ENCODE data around the gene NTMT2.

NTMT2 gene

GRCh38 chr1:170214117-170215032 lies 68.6 kb downstream of the NTMT2 start:
- no peak for DNase-seq

GRCh38 chr1:170215072-170215885 lies 69.5 kb downstream of the NTMT2 start:
- DNase-seq, result no peak

DNA sequence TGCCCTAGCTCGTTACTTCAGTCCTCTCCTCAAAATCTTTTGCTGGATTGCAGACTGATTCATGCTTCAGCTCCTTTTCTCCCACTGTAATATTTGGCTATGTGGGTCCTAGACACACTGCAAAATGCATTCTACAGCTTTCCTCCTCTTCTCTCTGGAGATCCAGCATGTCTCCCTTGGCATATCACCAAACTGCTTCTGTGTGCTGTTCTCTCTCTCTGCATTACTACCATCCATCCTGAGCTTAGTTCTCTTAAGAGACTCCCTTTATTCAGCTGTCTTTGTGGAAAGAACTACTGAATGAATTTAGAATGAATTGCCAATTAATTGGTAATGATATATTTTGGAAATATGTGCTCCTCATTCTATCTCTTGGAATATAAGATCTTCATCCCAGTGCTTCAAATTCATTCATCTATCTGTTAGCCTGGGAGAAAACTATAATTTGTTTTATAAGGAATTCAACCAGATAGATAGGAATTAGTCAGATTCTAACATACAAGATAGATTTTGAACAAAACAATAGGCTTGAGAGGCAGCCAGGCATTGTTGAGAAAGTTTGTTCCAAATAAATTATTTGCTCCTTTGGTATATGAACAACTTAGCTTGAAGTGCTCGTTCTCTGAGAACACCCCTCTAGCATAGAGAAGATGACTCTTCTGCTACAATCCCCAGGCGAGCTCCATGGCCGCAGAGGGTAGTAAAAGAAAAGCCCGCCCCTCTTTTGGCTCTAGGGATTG lies 71.9 kb downstream of the NTMT2 start:
- DNase-seq, result no peak

DNA sequence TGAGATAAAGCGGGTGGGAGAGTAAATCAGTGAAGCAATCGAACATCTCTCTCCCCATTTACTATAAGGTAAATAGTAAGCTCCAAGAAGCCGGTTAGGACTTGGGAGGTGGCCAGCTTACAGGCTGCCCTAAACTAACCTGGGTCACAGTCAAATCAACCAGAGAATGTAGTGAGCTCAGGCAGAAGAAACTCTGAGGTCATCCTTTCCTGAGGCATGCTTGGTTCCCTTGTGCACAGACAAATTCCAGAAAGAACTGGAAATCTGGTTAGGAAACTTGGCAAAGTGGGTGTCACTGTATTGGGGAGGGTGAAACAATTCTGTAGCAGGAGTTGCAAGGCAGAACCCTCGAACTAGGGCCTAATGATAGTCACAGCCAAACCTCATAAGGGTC lies 72.5 kb downstream of the NTMT2 start:
- no peak for DNase-seq

All from GOT3 (cell line).